OCI-LY7 (cell line): ENCODE results near the gene SORCS1. TPM values are rescaled to one million over a fixed set of nuclear protein-coding genes. Genes with fewer than 3 reads are reported as not detected.

Experiments
- BruUV-seq: library from RNA; stranded (reverse); fragments of 400-500 nt; replicated peaks from 2 replicates; lab custom pipeline; 2021; lab: Mats Ljungman, UMichigan
- CTCF ChIA-PET: fragments of 300-600 bp; sonication (Branson Sonifier 250); formaldehyde crosslinking; loops from one replicate; lab custom pipeline; 2022; ENCODE audit warnings: antibody characterized with exemption; ENCODE audit not compliant: unreplicated experiment; lab: Charles Lee
- POLR2A ChIA-PET: fragments of 300-600 bp; sonication (Branson Sonifier 250); formaldehyde crosslinking; loops from one replicate; lab custom pipeline; 2022; ENCODE audit warnings: antibody characterized with exemption; lab: Charles Lee
- DNase-seq: peaks from one replicate; pipeline ENCODE4 v3.0.0-alpha.2; 2015; ENCODE audit warnings: low spot score
- H2AFZ ChIP-seq: fragments of 200-600 bp; sonication (generic), shearing (Covaris generic); 2 replicates; pipeline ENCODE4 v1.6.1; 2014; ENCODE audit warnings: mild to moderate bottlenecking, antibody characterized with exemption, low read length, moderate library complexity
- H3K27ac ChIP-seq: fragments of 200-600 bp; sonication (generic); 2 replicates; pipeline ENCODE4 v1.5.1; 2014; ENCODE audit warnings: mixed run types, low read depth, mild to moderate bottlenecking, moderate library complexity, low read length, inconsistent platforms; ENCODE audit not compliant: poor library complexity, severe bottlenecking
- H3K36me3 ChIP-seq: fragments of 200-600 bp; sonication (generic); 2 replicates; pipeline ENCODE4 v1.6.1; 2014; ENCODE audit warnings: mild to moderate bottlenecking, antibody characterized with exemption, low read length, moderate library complexity, mixed read lengths; ENCODE audit not compliant: insufficient read depth
- H3K4me1 ChIP-seq: fragments of 200-600 bp; sonication (generic); 2 replicates; pipeline ENCODE4 v1.5.1; 2014; ENCODE audit warnings: mild to moderate bottlenecking, low read length; ENCODE audit not compliant: insufficient read depth, poor library complexity, severe bottlenecking
- H3K4me2 ChIP-seq: fragments of 200-600 bp; sonication (generic); 2 replicates; pipeline ENCODE4 v1.6.1; 2014; ENCODE audit warnings: mild to moderate bottlenecking, low read length
- H3K4me3 ChIP-seq: fragments of 200-600 bp; sonication (generic); 2 replicates; pipeline ENCODE4 v1.5.1; 2014; ENCODE audit warnings: mild to moderate bottlenecking, low read depth, low read length; ENCODE audit not compliant: poor library complexity, severe bottlenecking
- H3K79me2 ChIP-seq: fragments of 200-600 bp; sonication (generic); 2 replicates; pipeline ENCODE4 v1.6.1; 2016; ENCODE audit warnings: low read depth, mild to moderate bottlenecking, low read length, moderate library complexity, mixed read lengths; ENCODE audit not compliant: insufficient read depth
- H3K9me2 ChIP-seq: fragments of 200-600 bp; sonication (generic); 2 replicates; pipeline ENCODE4 v1.6.1; 2016; ENCODE audit warnings: mild to moderate bottlenecking, low read length, mixed read lengths; ENCODE audit not compliant: insufficient read depth
- H3K9me3 ChIP-seq: fragments of 200-600 bp; sonication (generic); 2 replicates; pipeline ENCODE4 v1.6.1; 2014; ENCODE audit warnings: mild to moderate bottlenecking, mixed run types, low read length, mixed read lengths
- H4K20me1 ChIP-seq: fragments of 200-600 bp; sonication (generic); 2 replicates; pipeline ENCODE4 v1.6.1; 2014; ENCODE audit warnings: mild to moderate bottlenecking, antibody characterized with exemption, low read length, moderate library complexity, mixed read lengths; ENCODE audit not compliant: insufficient read depth
- CTCF ChIP-seq: fragments of 200-600 bp; sonication (generic); conservative IDR thresholded peaks from 2 replicates; pipeline ENCODE4 v1.5.1; 2014; ENCODE audit warnings: mild to moderate bottlenecking, antibody characterized with exemption, low read length, moderate library complexity, mixed read lengths
- EZH2phosphoT487 ChIP-seq: fragments of 200-600 bp; sonication (generic); IDR thresholded peaks from 2 replicates; pipeline ENCODE4 v1.6.1; 2018; ENCODE audit warnings: low read depth, borderline replicate concordance, mild to moderate bottlenecking, mixed run types, antibody characterized with exemption, low read length, moderate library complexity, mixed read lengths
- intact Hi-C: fragments of 100-400 bp; cut with micrococcal nuclease; formaldehyde crosslinking; loops from one replicate; pipeline ENCODE4 v1.10.0; 2022; ENCODE audit not compliant: unreplicated experiment
- total RNA-seq, 2 experiments: library from RNA; depleted of rRNA in 1 of 2; stranded (reverse); fragments of >200 nt in 1 of 2; shearing (Covaris generic) in 1 of 2; gene quantifications; 2 replicates each; pipeline ENCODE4 v1.2.3, GENCODE V29; 2014 to 2022

Gene SORCS1
- total RNA-seq, 2 experiments from 2014 or later: not detected

- ChIA-PET POLR2A (no interaction called here), CTCF (no interaction called here)
- H2AFZ ChIP-seq: no peak overlapping the region
- no peaks in the 10 kb centered on the region for H3K9me2 ChIP-seq
- H3K4me3 ChIP-seq: no peak overlapping the region
- intact Hi-C loops: no loop called here
- no peaks in the 10 kb centered on the region for H4K20me1 ChIP-seq
- H3K79me2 ChIP-seq: no peaks in the 10 kb centered on the region
- H3K4me1 ChIP-seq: no peaks in the 10 kb centered on the region
- no peaks in the 10 kb centered on the region for H3K36me3 ChIP-seq
- TF ChIP-seq EZH2phosphoT487 (no peak), CTCF (no peak)
- DNase-seq: no peak
- H3K27ac ChIP-seq: no peak overlapping the region
- H3K4me2 ChIP-seq: no peak overlapping the region
- no TSS peak for BruUV-seq
- H3K9me3 ChIP-seq: no peaks in the 10 kb centered on the region
Observed at GRCh38 chr10:106973716-106974115, 190.8 kb downstream of the SORCS1 start.

GRCh38 chr10:106973288-106973687, 191.2 kb downstream of the SORCS1 start:
- CTCF ChIA-PET: no interaction called here

More at GRCh38 chr10:106973288-106973687, 191.2 kb downstream of the SORCS1 start:
- no TSS peak for BruUV-seq
- intact Hi-C loops: no loop called here
- Histone ChIP-seq H3K9me3 (no peaks in the 10 kb centered on the region), H2AFZ (no peak overlapping the region), H3K36me3 (no peaks in the 10 kb centered on the region), H3K9me2 (no peaks in the 10 kb centered on the region), H3K4me2 (no peak overlapping the region), H3K79me2 (no peaks in the 10 kb centered on the region), H3K4me3 (no peak overlapping the region), H3K27ac (no peak overlapping the region), H4K20me1 (no peaks in the 10 kb centered on the region), H3K4me1 (no peaks in the 10 kb centered on the region)
- DNase-seq: no peak
- no peak for TF ChIP-seq EZH2phosphoT487
- TF ChIP-seq CTCF: no peak
- POLR2A ChIA-PET: no interaction called here
